ENCODE results near the gene DCAF5.
A peak's percentile ranks its signal among the peaks of the same experiment; 100 is the strongest.
"Not testable (repeated sequence)": the region's sequence is repeated elsewhere in the genome, so short reads cannot be mapped to it uniquely, and the experiment has no call there.

Gene DCAF5

DNA sequence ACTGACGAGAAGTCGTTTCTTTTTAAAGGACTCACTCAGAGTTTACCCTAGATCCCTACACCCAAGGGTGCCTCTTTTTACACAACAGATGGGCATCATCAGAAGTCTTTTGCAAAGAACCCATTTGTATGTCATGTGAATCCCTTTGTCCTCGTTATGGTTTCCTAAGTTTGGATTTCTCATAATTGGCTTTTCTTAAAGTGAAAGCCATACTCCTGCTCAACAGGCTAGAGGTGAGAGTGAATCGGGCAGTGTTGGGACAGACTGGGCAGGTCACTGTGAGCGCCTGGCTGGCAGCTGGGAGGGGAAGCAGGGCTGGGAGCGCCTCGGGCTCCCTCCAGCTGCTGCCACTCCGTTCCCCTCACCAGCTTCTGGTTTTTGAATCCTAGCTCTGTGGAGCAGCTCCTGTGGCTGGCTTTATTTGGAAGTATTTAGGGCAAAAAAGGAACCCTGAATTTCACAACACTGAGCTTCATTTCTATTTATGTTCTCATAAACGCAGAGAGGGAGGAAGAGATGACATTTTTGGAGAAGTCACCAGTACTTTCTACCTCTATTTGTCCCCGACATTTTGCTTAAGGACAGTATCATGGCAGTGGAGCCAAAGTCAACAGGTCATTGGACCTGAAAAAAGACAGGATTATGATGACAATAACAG lies 110.0 kb downstream of the DCAF5 start:
- no peak for DNase-seq (ENCODE audit: low spot score)

DNA sequence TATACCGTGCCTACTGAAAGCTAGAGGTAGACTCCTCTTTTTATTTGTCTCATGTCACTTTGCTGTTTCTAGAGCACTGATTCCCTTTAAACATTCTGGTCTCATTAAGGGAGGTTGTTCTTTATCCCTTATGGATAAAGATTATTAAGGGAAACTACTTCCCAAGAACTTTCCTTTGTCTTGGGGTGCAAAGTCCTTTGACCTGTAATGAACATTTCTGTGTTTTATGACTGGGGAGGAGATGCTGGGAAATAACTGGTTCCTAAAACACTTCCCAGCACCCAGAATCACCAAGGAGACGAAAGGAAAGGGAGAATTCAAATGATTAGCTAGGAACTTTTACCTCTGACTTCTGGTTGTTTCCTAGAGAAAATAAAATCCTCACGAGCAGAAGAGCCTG lies 110.6 kb downstream of the DCAF5 start:
- DNase-seq (ENCODE audit: low spot score), result no peak

GRCh38 chr14:69041783-69042182 lies 111.1 kb downstream of the DCAF5 start:
- DNase-seq (ENCODE audit: low spot score), result no peak

DNA sequence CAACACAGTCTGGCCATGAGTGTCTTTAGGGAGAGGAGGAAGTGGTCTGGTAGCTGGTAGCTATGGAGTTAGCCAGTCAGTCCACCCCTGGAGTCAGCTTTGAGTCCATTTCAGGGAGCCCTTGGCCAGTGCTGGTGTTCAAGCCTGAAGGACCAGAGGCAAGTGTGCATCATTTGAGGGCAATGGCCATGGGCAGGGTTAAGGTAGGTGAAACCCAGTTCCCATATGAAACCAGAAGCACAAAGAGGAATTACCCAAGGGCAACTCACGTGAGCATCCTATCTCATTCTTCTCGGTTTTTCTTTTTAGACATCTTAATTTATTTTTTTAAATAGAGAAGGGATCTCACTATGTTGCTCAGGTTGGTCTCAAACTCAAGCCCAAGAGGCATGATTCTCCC lies 112.6 kb downstream of the DCAF5 start:
- no peak for DNase-seq (ENCODE audit: low spot score)

DNA sequence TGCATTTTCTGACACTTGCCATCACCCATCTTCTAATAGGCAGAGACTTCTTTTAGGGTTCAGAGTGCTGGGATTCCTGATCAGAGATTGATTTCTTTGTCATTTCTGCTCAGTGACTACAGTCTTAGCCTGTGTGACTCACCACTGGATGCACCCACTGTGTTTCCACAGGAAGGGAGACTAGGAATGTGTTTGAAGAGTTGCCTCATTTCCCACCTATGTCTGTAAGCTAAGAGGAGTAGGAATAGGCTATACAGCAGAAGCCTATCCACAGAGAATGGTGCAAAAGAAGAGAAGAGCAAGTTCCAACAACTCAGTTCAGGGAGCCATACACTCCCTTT lies 113.7 kb downstream of the DCAF5 start:
- DNase-seq (ENCODE audit: low spot score), result no peak

DNA sequence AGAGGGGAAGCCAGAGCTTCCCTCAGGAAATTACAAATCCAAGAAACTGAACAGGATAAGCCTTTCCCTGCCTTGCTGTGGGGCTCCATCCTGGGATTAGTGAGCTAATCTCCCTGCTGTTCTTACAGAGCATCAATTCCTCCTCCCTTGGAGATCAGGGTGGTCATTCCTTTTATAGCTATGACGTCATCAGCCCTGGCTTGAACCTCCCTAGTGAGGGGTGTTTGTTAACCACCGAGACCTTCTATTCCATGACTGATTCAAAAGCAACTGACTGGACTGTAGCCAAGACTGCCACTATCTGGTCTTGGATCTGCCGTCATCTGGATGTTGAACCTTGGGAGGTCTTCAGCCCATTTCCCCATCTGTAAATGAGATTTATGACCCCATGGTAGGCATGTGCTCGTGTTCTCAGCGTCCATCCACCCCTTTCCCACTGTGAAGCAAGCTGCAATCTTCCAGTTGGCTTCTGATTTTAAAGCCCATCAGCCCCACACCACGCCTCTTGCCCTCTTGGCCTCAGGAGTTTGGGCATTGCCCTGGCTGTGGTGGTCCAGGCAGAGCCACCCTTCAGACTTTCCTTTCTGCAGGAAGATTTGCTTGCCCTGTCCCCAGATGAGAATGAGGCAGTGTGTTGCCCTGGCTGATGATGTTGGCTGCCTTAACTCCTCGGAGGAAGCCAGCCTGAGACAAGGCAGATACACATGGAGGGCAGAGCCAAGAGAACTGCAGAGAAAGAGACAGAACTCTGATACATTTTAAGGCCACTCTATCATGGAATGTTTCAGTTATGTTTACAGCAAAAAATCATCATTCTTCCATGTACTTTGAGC lies 114.2 kb downstream of the DCAF5 start:
- no peak for DNase-seq (ENCODE audit: low spot score)

- DNase-seq (ENCODE audit: low spot score), result no peak
These were observed 115.0 kb downstream of the DCAF5 start for GRCh38 chr14:69037790-69038454.

GRCh38 chr14:69036757-69037506 lies 116.0 kb downstream of the DCAF5 start:
- peak; percentile 30 for DNase-seq (ENCODE audit: low spot score)

DNA sequence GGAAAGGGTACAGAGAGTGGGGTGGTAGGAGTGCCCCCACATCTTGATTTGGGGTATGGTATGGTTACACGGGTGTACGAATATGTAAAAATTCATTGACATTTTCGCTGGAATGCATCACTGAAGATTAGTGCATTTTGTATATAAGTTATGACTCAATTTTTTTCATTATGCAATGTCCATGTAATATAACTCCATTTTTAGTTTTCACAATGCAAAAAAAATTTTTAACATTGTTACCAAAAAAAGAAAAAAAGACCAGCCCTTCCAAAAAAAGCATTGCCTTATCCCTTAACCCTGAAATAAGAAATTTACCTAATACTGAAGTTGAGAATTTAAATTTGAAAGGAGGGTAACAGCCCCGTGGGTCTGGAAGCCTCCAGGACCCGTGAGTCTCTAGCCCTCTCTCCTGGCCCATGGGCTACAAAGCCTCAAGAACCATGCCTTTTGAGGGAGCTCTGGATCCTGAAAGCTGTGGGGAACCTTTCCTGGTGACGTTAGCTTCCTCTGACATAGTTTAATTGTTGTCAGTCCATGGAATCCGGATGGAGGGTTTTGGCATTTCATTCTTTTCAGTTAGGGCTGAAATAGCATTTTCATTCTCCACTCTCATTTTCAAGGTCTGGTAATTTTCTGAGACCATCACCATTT lies 118.2 kb downstream of the DCAF5 start:
- DNase-seq (ENCODE audit: low spot score), result no peak

GRCh38 chr14:69027242-69027913 lies 125.5 kb downstream of the DCAF5 start:
- peak; percentile 20 for DNase-seq (ENCODE audit: low spot score)

DNA sequence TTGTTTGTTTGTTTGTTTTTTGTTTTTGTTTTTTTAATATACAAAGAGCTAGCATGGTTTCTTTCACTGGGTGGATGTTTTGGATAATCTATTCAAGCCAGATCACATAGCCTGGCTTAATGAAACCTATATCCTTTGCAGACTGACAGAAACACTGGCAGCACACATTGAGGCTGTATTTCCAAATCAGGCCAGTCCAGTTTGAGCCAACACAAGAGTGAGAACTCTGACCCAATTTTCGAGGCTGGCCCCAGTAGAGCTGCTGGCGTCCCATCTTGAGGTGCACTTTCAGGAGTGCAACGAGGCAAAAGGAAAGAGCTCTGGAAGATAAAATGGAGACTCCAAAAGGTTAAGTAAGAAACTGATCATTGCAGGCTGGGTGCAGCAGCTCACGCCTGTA lies 129.9 kb downstream of the DCAF5 start:
- DNase-seq (ENCODE audit: low spot score), result no peak

DNA sequence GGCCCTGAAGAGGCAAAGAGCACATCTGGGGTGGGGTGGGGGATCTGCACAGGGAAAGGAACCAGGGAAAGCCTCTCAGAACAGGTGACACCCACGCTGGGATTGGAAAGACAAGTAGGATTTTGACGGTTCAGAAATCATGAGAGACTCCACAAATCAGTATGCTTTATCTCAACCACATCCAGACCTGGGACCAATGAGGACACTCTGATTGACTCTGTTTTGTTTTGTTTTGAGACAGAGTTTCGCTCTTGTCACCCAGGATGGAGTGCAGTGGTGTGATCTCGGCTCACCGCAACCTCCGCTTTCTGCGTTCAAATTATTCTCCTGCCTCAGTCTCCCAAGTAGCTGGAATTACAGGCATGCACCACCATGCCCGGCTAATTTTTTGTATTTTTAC lies 130.8 kb downstream of the DCAF5 start:
- DNase-seq (ENCODE audit: low spot score), result not testable (repeated sequence)

DNA sequence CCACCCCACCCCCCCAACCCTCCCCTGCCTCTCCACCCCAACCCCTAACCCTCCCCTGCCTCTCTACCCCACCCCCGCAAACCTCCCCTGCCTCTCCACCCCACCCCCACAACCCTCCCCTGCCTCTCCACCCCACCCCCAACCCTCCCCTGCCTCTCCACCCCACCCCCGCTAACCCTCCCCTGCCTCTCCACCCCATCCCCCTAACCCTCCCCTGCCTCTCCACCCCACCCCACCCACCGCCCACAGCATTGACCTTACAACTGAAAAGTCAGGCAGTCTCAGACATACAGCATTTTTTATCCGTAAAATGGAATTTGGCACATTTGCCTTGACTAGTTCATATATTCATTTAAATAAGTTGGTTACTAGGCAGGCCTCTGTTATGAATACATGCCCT lies 135.2 kb downstream of the DCAF5 start:
- no peak for DNase-seq (ENCODE audit: low spot score)

DNA sequence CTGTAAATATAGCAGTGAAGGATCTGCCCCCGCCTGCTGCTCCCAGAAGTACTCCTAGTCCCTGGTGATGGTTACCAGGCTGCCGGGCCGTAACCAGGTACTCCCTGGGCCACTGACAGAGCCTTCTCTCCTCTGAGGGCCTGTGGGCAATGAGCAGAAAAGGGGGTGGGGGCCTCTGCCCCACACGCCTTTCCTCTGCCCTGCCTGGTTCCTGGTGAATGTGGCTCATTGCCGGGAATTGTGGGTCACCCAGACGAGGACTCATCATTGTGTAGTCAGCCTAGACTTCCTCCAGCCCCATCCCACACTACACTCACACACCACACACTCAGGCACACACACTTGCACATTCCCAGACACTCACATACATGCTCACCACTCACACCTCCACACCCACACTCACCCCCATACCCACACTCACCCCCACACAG lies 138.1 kb downstream of the DCAF5 start:
- DNase-seq (ENCODE audit: low spot score), result no peak

DNA sequence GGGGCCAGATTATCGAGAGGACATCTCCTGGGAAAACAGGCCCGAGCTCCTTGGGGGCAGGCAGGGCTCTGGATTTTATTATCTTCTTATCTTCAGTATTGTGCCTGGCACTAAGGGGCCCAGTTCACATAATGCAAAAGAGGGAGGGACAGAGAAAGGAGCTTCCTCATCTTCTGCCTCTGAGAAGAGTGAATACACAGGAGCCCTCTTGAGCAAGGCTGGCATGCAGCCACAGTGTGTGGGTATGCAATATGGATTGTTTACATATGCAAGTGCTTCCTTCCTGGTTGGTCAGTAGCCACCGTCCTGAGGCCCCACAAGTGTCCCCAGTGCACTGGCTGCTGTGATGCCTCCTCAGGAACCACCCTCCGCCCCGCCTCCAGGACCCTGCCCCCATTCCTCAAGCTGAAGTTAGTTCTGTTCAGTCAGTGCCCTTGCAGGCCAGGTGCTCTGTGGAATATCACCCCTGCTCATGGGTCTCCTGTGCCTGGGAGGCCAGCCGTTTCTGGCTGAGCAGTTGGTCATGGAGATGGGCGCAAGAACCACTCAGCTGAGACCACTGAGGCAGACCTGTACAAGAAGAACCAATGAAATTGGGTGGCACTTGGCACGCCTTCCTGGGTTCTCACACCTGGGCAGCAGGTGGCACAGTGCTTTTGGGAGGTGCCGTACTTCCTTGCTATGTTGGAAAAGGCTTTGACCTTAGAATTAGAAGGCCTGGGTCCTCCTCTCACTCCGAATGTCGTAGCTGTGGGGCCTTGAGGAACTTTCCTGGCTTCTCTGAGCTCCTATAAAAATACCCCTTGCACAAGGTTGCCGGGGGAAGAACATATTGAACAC lies 138.8 kb downstream of the DCAF5 start:
- DNase-seq (ENCODE audit: low spot score), result no peak

DNA sequence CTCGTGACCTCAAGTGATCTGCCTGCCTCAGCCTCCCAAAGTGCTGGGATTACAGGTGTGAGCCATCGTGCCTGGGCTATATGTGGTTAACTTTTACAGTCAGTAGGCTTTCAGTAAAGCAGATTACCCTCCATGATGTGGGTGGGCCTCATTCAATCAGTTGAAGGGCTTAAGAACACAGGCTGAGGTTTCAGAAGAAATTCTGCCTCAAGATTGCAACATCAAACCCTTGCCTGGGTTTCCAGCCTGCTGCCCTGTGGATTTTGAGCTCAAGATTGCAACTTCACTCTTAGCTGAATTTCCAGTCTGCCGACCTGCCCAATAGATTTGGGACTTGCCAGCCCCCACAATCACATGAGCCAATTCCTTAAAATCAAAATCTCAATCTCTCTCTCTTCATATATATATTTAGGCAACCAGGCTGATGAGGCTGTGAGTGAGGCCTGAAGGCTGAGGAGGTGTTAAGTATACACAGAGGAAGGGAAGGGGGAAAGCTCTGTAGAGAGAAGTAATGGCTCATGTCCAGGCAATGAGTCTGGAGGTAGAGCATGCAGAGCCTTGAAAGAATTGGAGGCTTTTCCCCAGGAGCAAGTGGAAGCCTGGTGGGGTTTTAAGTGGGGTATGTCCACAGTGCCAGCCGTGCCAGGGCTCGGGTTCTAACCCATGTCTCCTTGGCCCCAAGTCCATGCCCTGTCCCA lies 140.5 kb downstream of the DCAF5 start:
- no peak for DNase-seq (ENCODE audit: low spot score)

DNA sequence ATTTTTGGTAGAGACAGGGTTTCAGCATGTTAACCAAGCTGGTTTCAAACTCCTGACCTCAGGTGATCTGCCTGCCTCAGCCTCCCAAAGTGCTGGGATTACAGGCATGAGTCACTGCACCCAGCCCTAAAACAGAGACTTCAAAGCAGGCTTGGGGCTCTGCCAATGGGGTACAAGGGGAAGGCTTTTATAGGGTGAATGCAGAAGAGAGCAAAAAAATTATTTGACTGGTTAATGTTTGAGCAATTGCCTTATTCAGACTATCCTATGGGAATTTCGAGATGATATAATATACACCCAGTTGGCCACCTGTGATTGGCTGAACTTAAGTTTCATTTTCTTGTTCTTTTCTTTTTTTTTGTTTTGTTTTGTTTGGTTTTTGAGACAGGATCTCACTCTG lies 142.3 kb downstream of the DCAF5 start:
- DNase-seq (ENCODE audit: low spot score), result no peak

GRCh38 chr14:69008421-69008884 lies 144.5 kb downstream of the DCAF5 start:
- DNase-seq (ENCODE audit: low spot score), result no peak

GRCh38 chr14:69006346-69006745 lies 146.6 kb downstream of the DCAF5 start:
- no peak for DNase-seq (ENCODE audit: low spot score)

Measured in left forelimb (tissue), 1 donor.